Stimulated activated CD8-positive, alpha-beta memory T cell treated with anti-CD3 and anti-CD28 coated beads, Interleukin-15, amount 100 ng/mL, for 4 hours (primary cell): ENCODE measurements around the gene ENDOU.
A peak's percentile ranks its signal among the peaks of the same experiment; 100 is the strongest.

ENCODE experiments used
- DNase-seq, 2 donors: peaks; one replicate each; pipeline ENCODE4 v3.0.0-alpha.2; 2020; ENCODE audit warnings: low read depth in 2 of 2

The ENDOU gene

DNA sequence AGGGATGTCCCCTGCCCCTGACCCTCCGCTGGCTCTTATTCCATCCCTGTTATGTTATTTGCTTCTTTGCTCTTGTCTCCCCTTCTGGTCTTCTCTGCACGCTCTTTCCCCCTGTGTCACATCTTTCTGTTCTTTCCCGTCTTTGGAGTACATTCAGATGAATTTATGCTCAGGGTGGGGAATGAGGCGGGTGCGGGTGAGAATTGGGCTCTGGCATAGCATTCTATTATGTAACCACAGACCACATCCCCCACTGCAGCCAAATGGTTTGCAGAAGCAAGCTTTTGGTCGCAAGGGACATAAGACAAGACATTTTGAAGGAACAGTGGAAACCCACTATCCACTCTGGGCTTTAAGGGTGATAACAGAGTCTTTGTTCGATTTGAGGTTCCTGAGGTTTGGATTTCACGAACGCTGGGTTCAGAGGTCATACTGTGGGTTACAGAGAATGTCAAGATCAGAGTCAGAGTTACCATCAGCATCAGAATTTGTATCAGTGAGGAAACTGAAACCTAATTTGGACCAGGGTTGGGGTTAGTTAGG is 3.8 kb downstream of the ENDOU start:
- no peak for DNase-seq

DNA sequence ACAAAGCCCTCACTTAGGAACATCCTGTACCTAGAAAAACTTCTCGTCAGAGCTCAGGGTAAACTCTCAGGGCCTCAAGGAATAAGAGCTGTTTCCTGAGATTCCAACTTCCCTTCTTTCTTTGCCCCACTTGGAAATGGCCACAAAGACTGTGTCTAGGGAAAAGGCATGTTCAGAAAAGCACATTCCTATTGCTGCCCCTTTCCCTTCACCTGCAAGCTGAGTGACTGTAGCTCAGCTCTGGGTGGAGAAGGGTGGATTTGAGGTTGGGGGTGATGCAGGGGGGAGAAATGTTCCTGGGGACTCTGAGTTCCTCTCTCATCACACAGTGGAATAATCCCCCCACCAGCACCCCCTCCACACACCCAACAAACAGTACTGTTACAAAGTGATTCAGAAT is 6.8 kb downstream of the ENDOU start:
- DNase-seq = no peak

DNA sequence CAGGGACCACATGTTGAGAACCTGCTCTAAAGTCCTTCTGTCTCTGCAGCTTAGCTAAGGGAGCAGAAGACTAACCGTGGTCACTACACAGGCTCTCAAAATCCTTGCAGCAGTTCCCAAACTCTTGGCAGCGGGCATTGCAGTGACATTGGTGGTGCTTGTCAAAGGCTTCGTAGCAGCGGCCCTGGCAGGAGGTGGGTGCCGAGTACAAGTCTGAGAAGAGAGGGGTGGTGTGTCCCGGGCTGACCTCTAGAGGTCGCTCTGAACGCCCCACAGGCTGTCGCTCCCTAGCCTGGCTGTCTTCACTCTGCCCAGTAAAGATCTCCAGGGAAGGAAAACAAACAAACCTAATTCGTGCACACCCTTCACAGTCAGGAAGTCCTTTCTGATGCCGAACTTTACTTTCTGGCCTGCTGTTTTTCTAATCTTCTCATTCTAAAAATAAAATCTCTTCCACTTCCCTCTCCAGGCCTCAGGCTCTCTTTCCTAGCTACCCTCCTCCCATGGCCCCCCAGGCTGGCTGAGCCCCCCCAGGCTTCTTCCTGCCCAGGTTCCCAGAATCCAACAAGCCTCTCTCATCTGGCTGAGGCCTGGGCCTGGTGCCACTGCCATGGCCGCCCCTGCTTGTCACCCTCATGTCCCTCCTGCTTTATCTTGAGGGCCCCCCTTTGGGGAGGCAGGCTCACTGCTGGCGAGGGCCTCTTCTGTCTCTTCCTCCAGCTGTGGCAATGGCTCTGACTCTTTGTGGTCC is 7.7 kb downstream of the ENDOU start:
- no peak for DNase-seq

DNA sequence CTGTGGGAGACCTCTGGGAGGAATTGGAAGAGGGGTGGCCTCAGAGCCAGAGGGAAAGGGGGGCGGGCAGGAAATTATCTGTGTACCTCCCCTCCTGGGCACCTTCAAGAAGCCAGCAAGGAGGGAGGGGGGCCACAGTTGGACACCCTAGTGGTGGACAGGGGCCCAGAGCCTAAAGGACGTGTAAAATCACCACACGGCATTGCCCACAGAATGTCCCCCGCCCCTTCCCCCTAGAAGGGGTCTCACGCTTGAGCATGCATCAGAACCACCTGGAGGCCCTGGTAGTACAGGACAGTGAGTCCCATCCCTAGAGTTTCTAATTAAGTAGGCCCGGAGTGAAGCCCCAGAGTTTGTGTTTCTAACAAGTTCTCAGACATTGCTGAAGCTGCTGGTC is 8.2 kb downstream of the ENDOU start:
- no peak for DNase-seq

DNA sequence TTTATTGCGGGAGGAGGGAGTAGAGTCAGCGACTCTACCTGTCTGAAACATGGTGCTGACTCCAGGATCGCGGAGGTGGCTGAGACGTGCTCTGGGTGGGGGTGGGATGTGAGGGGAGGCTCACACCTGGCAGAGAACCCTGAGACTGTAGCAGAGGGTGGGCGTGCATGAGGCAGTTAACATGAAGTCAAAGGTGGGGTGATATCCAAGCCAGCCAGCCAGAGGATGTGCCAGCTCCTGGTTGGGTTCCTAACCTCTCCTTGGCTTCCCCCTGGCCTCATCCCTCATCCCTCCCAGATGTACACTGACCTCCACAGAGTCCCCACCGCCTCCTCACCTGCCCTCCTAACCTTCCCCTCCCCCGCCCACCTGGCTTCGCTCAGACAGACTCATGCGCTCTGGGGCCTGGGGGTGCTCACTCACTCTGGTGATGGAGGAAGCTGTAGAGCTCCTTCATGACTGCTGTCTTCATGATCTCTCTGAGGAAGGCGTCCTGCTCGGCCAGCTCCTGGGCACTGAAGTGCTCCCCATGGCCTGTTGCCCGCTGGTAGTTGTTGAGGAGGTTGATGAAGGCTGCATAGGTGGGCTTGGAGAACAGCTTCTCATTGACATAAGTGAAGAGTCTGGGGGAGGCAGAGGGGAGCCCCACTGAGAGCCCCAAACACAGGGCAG is 9.3 kb downstream of the ENDOU start:
- no peak for DNase-seq

DNA sequence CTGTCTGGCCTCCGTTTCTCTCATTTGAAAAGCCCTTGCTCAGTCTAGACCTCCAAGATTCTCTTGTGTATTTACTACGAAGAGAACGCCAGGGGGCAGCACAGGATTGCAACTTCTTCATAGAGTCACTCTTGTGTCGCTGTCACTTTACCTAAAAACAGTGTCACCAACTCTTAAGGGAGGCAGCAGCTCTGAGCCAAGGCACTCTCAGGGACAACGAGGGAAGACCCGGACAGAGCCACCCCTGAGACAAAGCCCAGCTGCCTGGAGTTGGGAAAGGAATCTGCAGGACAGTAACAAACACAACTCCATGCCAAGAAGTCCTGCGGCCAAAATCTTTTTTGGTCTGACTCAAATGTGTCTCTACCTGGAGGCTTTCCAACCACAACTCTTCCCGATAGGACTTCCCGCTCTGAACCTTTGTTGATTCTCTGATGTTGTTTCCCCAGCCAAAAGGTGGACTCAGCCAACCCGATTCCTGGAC is 9.9 kb downstream of the ENDOU start:
- peak; percentile 38 to 66 for DNase-seq

DNA sequence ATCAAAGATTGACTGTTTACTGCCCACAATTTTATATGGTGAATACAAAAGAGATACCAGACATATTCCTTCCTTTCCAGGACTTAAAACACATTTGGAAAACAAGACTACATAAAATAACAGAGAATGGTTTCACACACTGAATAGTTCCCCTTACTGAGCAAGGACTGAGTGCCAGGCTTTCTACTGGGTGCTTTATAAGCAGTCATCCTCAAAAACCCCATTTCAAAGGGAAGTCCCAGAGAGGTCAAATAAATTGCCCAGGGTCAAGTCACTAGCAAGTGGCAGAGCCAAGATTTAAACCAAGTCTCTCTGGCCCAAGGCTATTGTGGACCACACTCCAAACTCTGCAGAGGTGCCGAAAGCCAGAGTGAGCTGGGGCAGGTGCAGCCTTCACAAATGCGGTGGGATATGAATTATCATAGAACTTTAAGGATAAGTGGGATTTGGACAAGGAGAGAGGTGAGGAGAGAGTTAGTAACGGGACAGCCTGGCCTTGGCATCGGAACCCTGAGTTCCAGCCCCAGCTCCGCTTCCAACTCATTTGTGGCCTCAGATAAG is 10.4 kb downstream of the ENDOU start:
- DNase-seq = no peak

DNA sequence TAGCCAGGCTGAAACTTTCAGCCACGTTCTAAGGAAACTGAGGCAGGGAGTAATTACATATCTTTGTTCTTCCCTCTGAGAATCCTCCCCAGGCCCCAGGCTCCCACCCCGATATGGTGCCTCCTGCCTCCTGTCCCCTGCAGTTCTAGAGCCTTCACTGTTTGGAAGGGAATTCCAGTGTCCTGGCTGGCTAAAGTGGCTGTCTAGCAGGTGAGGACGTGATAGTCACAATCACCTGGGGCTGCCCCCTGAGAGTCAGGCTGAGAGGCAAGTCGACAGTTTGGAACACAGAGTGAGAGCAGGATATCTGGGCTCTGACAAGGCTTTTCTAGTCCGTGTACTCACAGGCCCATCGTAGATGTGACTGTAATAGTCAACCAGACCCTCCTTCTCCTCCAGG is 13.1 kb downstream of the ENDOU start:
- DNase-seq = no peak

DNA sequence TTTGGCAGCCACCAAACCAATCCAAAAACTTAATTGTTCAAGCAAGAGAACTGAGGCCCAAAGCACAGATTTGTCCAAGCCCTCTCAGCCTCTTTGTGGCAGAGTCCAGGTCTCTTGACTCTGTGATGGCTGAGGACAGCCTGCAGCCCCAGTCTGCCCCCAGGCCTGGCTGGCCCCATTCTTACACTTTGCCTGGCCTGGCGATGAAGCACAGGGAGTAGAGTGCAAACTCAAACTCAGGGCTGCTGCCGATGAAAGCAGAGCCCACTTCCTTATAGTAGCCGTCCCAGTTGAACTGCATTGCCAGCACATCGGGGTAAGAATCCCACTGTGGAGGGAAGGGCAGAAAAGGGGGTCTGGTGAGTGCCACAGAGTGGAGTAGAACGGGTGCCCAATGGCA is 13.8 kb downstream of the ENDOU start:
- no peak for DNase-seq

DNA sequence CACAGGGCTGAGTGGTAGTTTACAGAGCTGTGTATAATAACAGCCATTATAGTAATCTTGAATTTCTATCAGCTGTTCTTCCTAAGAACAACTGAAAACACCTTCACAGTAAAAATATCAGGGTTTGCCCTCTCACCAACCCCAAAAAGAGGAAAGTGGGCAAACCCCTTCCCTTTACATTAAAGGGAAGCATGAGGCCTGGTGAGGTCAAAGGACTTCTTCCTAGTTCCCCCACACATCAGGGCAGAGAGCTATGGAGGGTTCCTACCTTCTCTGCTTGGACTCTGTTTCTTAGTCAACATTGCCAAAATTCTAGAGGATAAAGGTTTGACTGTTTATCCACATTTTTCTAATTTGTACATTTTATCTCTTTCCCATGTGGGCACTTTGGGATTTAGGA is 15.0 kb downstream of the ENDOU start:
- no peak for DNase-seq

DNA sequence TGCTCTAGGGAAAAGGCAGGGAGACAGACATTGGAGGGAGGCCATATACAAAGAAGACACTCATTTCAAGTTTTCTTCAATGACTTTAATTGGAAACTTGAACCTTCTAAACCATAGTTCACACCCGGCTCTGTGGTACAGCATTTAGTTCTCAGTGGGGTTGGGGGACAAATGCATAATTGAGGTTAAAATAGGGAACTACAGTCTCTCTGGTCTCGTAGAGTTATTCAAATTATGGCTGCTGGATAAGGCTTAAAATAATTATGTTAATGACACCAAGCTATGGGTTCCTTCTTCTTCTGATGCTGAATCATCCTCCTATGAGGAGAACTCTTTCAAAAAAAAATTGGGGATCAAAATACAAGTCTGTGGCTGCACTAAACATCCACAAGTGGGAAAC is 15.6 kb downstream of the ENDOU start:
- no peak for DNase-seq

DNA sequence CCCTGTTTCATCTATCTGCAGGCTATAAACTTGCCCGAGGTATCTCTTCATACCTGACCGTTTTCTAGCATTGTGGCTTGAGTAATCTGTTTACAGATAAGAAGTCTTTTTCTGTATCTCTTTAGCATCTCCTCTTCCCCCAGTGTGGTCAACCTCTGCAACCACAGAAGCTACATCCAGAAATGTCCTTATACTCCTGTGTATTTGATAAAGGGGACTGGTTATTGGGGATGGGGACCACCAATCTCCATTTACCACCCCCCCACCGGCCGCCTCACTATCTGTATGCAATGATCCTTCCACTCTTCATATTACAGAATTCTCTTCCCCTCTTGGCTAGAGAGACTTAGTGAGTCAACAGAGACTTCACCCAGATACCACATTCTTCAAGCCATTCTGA is 16.1 kb downstream of the ENDOU start:
- DNase-seq = no peak

DNA sequence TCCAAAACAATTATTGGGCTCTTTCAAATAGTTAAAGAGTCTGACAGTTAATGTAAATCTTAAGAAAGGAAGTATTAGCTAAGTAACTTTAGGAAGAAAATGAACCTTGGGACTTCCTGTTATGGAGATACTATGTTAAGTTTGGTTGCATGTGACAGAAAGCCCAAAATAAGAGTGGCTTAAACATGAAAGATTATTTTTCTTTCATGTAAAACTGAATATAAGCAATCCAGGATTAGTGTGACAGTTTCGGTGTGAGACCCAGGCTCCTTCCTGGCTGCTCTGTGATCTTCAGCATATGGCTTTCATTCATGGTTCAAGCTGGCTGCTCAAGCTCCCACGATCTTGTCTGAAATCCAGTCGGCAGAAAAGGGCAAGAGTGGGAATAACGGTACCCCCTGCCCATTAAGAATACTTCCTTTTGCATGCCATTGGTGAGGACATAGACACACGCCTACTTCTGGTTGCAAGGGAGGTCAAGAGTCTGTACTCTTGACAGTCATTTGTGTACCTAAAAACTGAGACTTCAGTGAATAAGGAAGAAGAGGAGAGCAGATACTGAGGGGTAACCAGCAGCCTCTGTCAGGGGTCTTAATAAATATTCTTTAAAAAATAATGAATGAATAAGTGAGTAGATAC is 17.3 kb downstream of the ENDOU start:
- DNase-seq = no peak

DNA sequence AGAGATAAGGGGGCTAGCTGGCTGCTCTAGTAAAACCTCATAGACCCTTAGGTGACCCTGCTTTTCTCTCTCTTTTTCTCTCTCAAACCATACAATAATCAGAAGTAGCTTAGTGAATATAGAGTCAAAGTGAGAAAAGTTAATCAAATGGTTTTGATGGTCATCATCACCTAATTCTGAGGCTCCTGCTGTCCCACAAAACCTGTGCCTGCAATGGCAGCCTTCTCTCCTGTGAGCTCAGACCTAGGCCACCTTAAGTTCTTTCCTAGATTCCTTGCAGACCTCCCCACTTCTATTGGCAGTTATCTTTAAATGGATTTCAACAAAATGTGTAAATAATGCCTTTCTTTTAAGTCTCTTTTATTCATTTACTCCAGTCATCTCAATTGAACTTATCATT is 17.9 kb downstream of the ENDOU start:
- DNase-seq = no peak

DNA sequence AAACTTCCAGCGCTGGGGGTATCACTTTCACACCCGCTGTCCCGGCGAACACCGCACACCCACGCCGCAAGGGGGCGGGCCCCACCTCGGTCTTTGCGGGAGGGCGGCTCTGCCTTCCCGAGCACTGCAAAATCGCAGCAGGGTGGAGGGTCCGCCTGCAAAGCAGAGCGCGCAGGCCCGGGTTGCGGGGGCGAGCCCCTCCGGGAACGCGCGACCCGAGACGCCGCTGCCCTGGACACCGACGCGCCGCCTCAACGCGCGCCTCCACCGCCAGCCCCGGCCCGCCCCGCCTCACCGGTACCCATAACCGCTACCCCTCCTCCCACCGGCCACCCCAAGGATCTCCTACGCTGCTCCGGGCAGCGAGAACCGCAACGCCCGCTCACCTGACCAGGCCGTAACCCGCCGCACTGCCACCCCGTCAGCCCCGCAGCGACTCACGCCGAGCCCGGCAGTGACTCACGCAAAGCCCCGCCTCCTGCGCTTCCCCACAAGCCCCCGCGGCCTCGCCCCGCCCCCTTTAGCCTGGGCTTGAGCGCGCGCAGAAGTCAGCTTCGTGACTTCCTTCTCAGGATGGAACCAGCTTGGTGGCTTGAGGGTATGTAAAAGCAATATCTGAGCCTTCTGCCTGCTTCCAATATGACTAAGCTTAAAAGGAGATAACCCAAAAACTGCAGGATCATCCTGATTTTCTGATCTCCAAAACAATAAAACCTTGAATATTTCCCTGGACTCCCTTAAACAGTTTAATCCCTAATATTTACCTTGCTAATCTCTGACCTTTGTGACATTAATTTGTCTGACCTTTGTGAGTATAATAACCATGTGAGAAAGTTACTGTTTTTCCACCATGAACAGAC is 19.5 kb downstream of the ENDOU start, which contains the start of gene RPAP3:
RPAP3 (minus strand) TSS at position 465 of the 860 bp plus-strand sequence. CDS start 3,190 bp downstream, outside the sequence.
- peak; percentile 93 to 94 for DNase-seq

DNA sequence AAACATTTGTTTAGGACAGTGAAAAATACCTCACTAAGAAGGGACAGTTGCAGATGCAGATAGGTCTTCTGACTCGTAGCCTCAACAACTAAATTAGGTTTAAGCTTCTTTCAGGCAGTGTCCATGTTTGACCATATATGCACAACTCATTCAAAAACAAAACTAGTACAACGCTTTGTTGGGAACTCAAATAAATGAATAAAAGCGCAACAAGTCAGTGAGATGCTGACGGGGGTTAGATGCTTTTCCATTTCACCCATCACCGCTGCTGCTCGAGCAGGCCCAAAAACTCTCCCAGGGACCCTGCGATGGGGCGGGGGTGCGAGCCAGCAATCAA is 20.1 kb downstream of the ENDOU start:
- no peak for DNase-seq

DNA sequence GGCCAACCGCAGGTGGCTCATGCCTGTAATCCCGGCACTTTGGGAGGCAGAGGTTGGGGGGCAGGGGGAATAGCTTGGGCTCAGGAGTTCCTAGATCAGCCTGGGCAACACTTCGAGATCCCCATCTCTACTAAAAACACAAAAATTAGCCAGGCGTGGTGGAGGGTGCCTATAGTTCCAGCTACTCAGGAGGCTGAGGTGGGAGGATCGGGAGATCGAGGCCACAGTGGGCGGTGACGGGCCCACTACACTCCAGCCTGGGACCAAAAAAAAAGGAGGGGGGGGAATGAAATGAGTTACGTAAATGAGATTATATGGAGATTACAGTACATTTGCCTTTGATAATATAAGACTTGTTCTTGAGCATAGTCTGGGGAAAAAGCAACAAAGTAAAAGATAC is 20.6 kb downstream of the ENDOU start:
- DNase-seq = no peak

DNA sequence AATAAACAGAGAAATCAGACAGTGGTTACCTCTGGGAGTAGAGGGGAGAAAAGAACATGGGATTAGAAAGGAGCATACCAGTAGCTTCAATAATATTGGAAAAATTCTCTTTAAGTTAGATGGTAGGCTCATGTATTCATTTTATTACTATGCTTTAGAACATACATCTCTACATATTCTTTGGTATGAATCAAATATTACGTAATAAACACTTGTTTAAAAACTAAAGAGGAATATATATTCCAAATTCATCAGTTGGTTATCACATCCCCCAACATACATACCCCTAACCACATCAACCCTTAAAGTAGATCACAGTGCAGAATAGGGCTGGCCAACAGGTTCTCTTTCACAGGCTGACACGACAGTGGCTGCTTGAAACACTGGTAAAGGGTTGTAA is 25.0 kb downstream of the ENDOU start:
- no peak for DNase-seq

DNA sequence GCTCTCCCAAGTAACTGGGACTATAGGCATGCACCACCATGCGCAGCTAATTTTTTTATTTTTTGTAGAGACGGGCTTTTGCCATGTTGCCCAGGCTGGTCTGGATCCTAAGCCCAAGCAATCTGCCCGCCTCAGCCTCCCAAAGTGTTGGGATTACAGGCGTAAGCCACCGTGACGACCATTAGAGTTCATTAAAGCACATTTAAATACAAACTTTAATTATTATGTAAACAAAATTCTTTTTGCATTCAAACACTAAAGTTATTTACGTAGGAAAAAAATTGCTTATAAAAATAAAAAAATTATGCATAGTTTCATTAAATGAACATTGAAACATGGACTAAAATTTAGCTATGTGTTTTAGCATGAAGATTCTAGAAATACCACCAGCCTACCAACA is 26.7 kb downstream of the ENDOU start:
- no peak for DNase-seq

DNA sequence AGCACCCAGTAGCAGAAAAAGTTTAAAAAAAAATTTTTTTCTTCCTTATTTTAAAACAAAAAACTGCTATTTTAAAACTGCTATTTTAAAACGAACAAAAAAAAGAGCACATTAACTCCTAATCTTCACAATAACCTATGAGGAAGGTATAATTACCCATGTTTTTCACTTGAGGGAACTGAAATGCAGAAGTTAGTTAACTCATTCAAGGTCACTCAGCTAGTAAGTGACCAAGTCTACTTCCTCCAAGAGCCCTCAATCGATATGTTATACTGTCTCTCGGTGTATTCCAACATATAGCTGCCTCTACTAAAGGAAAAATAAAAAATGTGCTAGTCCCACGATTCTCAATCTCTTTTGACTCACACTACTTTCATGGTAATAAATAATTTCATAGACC is 27.2 kb downstream of the ENDOU start:
- no peak for DNase-seq

DNA sequence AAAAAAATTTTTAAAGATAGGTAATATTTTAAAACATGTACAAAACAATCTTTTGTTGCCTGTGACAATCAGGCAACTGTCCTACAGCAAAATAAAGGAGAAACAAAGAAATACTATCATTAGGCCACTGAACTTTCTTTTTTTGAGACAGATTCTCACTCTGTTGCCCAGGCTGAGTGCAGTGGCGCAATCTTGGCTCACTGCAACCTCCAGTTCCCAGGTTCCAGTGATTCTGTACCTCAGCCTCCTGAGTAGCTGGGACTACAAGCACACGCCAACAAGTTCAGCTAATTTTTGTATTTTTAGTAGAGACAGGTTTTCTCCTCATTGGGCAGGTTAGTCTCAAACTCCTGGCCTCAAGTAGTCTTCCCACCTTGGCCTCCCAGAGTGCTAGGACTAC is 36.1 kb downstream of the ENDOU start:
- DNase-seq = no peak
